ENCODE measurements around the gene PCID2. TPM values are rescaled to one million over a fixed set of nuclear protein-coding genes. Genes with fewer than 3 reads are reported as not detected.

PCID2 gene
- total and polyA plus RNA-seq, 2 of the 13 experiments (the other 11 are each of a cell fraction or from before 2014, with no cell fraction given), result 65.0 to 111 TPM

DNA sequence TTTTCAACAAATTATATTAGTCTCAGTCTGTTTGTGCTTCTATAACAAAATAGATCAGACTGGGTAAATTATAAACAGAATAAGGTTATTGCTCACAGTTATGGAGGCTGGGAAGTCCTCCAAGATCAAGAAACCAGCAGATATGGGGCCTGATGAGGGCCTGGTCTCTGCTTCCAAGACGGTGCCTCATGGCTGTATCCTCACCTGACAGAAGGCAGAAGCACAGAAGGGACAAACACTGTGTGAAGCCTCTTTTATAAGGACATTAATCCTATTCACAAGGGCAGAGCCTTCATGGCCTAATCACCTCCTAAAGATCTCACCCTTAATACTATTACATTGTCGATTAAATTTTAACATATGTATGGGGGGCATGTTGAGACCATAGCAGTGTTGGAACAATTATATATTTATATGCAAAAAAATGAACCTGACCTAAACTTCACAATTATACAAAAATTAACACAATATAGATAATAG lies 73.1 kb downstream of the PCID2 start:
- ChIA-PET CTCF (ENCODE audit: low intra/inter-chr PET ratio, low total read pairs) (no interaction called here), POLR2A (no interaction called here)
- Histone ChIP-seq H3K4me1 (ENCODE audit: insufficient read depth, low read length) (peaks cover 34% of the 10 kb centered on the region), H3K4me3 (replicated peaks in 1 of 3; ENCODE audit: insufficient read depth in 1 of 3, low read depth in 2 of 3, low read length in 3 of 3) (no peak overlapping the region), H3K36me3 (replicated peaks in 1 of 2; ENCODE audit: control insufficient read depth in 1 of 2, insufficient read depth in 2 of 2, low read length in 2 of 2) (peaks cover 2 to 22% of the 10 kb centered on the region in 2 experiments; a peak in 4 of 5 replicates), H3K9me3 (ENCODE audit: low read length) (no peaks in the 10 kb centered on the region), H3K27ac (ENCODE audit: extremely low read length, insufficient read depth, low read length) (no peak overlapping the region), H2AFZ (ENCODE audit: low read length) (no peak overlapping the region), H3K4me2 (ENCODE audit: low read depth, low read length) (no peak overlapping the region), H3K79me2 (ENCODE audit: insufficient read depth, low read length) (no peaks in the 10 kb centered on the region), H3K9ac (ENCODE audit: insufficient read depth, low read depth, low read length) (no peak overlapping the region), H4K20me1 (ENCODE audit: insufficient read depth, low read length) (no peaks in the 10 kb centered on the region; the same call in 1 of the 2 replicates), H3K27me3 (ENCODE audit: control insufficient read depth in 1 of 2, insufficient read depth in 2 of 2, low read length in 2 of 2) (no peaks in the 10 kb centered on the region)
- in situ Hi-C loops (cut with HindIII; ENCODE audit: extremely low pct_ligation_motif_present, low pct_unique_long_range_greater_than_20kb) (no loop called here), intact Hi-C loops (cut with micrococcal nuclease; ENCODE audit: unreplicated experiment) (no loop called here)
- no TSS peak for BruUV-seq (replicated peaks)
- FAIRE-seq, result no peak
- 99% methylated on average over 2 of the region's 2 CpGs for WGBS (ENCODE audit: low lambda C conversion rate)
- DNase-seq (ENCODE audit: low spot score), result no peak
- ATAC-seq, result no peak
- TF ChIP-seq, protein P1, sequence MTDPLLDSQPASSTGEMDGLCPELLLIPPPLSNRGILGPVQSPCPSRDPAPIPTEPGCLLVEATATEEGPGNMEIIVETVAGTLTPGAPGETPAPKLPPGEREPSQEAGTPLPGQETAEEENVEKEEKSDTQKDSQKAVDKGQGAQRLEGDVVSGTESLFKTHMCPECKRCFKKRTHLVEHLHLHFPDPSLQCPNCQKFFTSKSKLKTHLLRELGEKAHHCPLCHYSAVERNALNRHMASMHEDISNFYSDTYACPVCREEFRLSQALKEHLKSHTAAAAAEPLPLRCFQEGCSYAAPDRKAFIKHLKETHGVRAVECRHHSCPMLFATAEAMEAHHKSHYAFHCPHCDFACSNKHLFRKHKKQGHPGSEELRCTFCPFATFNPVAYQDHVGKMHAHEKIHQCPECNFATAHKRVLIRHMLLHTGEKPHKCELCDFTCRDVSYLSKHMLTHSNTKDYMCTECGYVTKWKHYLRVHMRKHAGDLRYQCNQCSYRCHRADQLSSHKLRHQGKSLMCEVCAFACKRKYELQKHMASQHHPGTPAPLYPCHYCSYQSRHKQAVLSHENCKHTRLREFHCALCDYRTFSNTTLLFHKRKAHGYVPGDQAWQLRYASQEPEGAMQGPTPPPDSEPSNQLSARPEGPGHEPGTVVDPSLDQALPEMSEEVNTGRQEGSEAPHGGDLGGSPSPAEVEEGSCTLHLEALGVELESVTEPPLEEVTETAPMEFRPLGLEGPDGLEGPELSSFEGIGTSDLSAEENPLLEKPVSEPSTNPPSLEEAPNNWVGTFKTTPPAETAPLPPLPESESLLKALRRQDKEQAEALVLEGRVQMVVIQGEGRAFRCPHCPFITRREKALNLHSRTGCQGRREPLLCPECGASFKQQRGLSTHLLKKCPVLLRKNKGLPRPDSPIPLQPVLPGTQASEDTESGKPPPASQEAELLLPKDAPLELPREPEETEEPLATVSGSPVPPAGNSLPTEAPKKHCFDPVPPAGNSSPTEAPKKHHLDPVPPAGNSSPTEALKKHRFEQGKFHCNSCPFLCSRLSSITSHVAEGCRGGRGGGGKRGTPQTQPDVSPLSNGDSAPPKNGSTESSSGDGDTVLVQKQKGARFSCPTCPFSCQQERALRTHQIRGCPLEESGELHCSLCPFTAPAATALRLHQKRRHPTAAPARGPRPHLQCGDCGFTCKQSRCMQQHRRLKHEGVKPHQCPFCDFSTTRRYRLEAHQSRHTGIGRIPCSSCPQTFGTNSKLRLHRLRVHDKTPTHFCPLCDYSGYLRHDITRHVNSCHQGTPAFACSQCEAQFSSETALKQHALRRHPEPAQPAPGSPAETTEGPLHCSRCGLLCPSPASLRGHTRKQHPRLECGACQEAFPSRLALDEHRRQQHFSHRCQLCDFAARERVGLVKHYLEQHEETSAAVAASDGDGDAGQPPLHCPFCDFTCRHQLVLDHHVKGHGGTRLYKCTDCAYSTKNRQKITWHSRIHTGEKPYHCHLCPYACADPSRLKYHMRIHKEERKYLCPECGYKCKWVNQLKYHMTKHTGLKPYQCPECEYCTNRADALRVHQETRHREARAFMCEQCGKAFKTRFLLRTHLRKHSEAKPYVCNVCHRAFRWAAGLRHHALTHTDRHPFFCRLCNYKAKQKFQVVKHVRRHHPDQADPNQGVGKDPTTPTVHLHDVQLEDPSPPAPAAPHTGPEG (CRISPR knock-in tag; IDR thresholded peaks at IDR 0.05), result no peak
- TF ChIP-seq ZBTB46 (CRISPR knock-in tag; IDR thresholded peaks at IDR 0.05; ENCODE audit: borderline replicate concordance), result no peak
- no peak for TF ChIP-seq POLR2AphosphoS2 (IDR thresholded peaks at IDR 0.05; ENCODE audit: low read depth, low read length)
- TF ChIP-seq FOXK1 (CRISPR knock-in tag; IDR thresholded peaks at IDR 0.05; ENCODE audit: borderline replicate concordance, low read depth), result no peak
- TF ChIP-seq PHB2 (IDR thresholded peaks at IDR 0.05; ENCODE audit: partially characterized antibody), result no peak
- TF ChIP-seq KLF16 (CRISPR knock-in tag; IDR thresholded peaks at IDR 0.05), result no peak
- TF ChIP-seq ZNF331 (CRISPR knock-in tag; IDR thresholded peaks at IDR 0.05), result no peak
- TF ChIP-seq ZNF205 (CRISPR knock-in tag; IDR thresholded peaks at IDR 0.05), result no peak
- no peak for TF ChIP-seq JUN (CRISPR knock-in tag; IDR thresholded peaks at IDR 0.05)
- no peak for TF ChIP-seq AHR (CRISPR knock-in tag; IDR thresholded peaks at IDR 0.05)
- TF ChIP-seq, protein P2, sequence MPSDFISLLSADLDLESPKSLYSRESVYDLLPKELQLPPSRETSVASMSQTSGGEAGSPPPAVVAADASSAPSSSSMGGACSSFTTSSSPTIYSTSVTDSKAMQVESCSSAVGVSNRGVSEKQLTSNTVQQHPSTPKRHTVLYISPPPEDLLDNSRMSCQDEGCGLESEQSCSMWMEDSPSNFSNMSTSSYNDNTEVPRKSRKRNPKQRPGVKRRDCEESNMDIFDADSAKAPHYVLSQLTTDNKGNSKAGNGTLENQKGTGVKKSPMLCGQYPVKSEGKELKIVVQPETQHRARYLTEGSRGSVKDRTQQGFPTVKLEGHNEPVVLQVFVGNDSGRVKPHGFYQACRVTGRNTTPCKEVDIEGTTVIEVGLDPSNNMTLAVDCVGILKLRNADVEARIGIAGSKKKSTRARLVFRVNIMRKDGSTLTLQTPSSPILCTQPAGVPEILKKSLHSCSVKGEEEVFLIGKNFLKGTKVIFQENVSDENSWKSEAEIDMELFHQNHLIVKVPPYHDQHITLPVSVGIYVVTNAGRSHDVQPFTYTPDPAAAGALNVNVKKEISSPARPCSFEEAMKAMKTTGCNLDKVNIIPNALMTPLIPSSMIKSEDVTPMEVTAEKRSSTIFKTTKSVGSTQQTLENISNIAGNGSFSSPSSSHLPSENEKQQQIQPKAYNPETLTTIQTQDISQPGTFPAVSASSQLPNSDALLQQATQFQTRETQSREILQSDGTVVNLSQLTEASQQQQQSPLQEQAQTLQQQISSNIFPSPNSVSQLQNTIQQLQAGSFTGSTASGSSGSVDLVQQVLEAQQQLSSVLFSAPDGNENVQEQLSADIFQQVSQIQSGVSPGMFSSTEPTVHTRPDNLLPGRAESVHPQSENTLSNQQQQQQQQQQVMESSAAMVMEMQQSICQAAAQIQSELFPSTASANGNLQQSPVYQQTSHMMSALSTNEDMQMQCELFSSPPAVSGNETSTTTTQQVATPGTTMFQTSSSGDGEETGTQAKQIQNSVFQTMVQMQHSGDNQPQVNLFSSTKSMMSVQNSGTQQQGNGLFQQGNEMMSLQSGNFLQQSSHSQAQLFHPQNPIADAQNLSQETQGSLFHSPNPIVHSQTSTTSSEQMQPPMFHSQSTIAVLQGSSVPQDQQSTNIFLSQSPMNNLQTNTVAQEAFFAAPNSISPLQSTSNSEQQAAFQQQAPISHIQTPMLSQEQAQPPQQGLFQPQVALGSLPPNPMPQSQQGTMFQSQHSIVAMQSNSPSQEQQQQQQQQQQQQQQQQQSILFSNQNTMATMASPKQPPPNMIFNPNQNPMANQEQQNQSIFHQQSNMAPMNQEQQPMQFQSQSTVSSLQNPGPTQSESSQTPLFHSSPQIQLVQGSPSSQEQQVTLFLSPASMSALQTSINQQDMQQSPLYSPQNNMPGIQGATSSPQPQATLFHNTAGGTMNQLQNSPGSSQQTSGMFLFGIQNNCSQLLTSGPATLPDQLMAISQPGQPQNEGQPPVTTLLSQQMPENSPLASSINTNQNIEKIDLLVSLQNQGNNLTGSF (CRISPR knock-in tag; IDR thresholded peaks at IDR 0.05), result no peak
- no peak for TF ChIP-seq EEA1 (CRISPR knock-in tag; IDR thresholded peaks at IDR 0.05; ENCODE audit: borderline replicate concordance)

Measured in HepG2 (cell line).